GM12878 (cell line): ENCODE data around the gene IL22. TPM values are rescaled to one million over a fixed set of nuclear protein-coding genes. Genes with fewer than 3 reads are reported as not detected.

Experiments used
- ATAC-seq: fragments of 200-7000 bp; cut with Tn5 transposase; 3 replicates; pipeline ENCODE4 v1.9.1; 2020; ENCODE audit warnings: mild to moderate bottlenecking, moderate library complexity
- BruUV-seq: library from RNA; stranded (reverse); fragments of 400-500 nt; replicated peaks from 2 replicates; lab custom pipeline; 2021; lab: Mats Ljungman, UMichigan
- CTCF ChIA-PET: fragments of 300-600 bp; sonication (Branson Sonifier 250); formaldehyde crosslinking; extraction: SDS; loops from one replicate; lab custom pipeline; 2021; ENCODE audit warnings: inconsistent platforms; lab: Yijun Ruan, JAX
- POLR2A ChIA-PET: fragments of 350-600 bp; formaldehyde crosslinking; extraction: SDS; loops from one replicate; lab custom pipeline; 2021; ENCODE audit warnings: inconsistent platforms; lab: Charles Lee
- RAD21 ChIA-PET: fragments of 300-600 bp; sonication (Branson Sonifier 250); formaldehyde crosslinking; loops from one replicate; lab custom pipeline; 2023; ENCODE audit warnings: antibody characterized with exemption; ENCODE audit not compliant: unreplicated experiment; lab: Charles Lee
- SMC1A ChIA-PET: fragments of 300-600 bp; sonication (Branson Sonifier 250); formaldehyde crosslinking; loops from one replicate; lab custom pipeline; 2023; ENCODE audit not compliant: unreplicated experiment, uncharacterized antibody; lab: Charles Lee
- DNase-seq: peaks from one replicate; pipeline ENCODE4 v3.0.0-alpha.2; 2011; ENCODE audit warnings: low read depth, low spot score
- FAIRE-seq: peaks from 3 replicates; lab custom pipeline; 2011; peaks lifted over from hg19 to GRCh38; lab: Jason Lieb, UNC
- H2AFZ ChIP-seq: 2 replicates; pipeline ENCODE4 v1.6.0; 2011; ENCODE audit warnings: low read depth, low read length, control low read depth; ENCODE audit not compliant: control insufficient read depth
- H3K27ac ChIP-seq: 2 replicates; pipeline ENCODE4 v1.5.1; 2011; ENCODE audit warnings: control low read depth; ENCODE audit not compliant: control insufficient read depth, insufficient read depth
- H3K27me3 ChIP-seq, 2 experiments: replicated peaks in 1 of 2; 2 replicates each; pipeline versions ENCODE4 v1.6.0 to v1.6.1; 2011; ENCODE audit warnings: low read length in 1 of 2; ENCODE audit not compliant: control insufficient read depth in 2 of 2, insufficient read depth in 2 of 2
- H3K36me3 ChIP-seq, 2 experiments: 2 replicates each; pipeline ENCODE4 v1.5.1; 2011; ENCODE audit warnings: low read length in 1 of 2; ENCODE audit not compliant: control insufficient read depth in 2 of 2, insufficient read depth in 2 of 2
- H3K4me1 ChIP-seq: 2 replicates; pipeline ENCODE4 v1.6.1; 2011; ENCODE audit warnings: mild to moderate bottlenecking, low read length, moderate library complexity, mixed read lengths; ENCODE audit not compliant: control insufficient read depth, insufficient read depth
- H3K4me2 ChIP-seq: 2 replicates; pipeline ENCODE4 v1.6.0; 2011; ENCODE audit warnings: control low read depth; ENCODE audit not compliant: control insufficient read depth, insufficient read depth
- H3K4me3 ChIP-seq: fragments of 200-600 bp; sonication (generic); 2 replicates; pipeline ENCODE4 v1.5.1; 2016
- H3K79me2 ChIP-seq: 2 replicates; pipeline ENCODE4 v1.6.0; 2011; ENCODE audit warnings: low read length; ENCODE audit not compliant: control insufficient read depth, insufficient read depth
- H3K9ac ChIP-seq: 2 replicates; pipeline ENCODE4 v1.8.0; 2011; ENCODE audit warnings: low read length, control low read depth, mixed read lengths; ENCODE audit not compliant: control insufficient read depth, insufficient read depth
- H3K9me3 ChIP-seq: replicated peaks from 3 replicates; pipeline ENCODE4 v1.5.1; 2011; ENCODE audit warnings: mild to moderate bottlenecking, low read length; ENCODE audit not compliant: control insufficient read depth, insufficient read depth
- H4K20me1 ChIP-seq: 2 replicates; pipeline ENCODE4 v1.6.0; 2011; ENCODE audit not compliant: control insufficient read depth, insufficient read depth
- ASH2L ChIP-seq: fragments of 300-600, 200-600 bp; sonication (generic); IDR thresholded peaks from 2 replicates; pipeline ENCODE4 v1.6.1; 2017; ENCODE audit warnings: low read depth, mild to moderate bottlenecking, borderline replicate concordance
- BCL3 ChIP-seq: IDR thresholded peaks from 2 replicates; pipeline ENCODE4 v1.6.1; 2011; ENCODE audit warnings: borderline replicate concordance, low read depth, mild to moderate bottlenecking, moderate library complexity, low read length; ENCODE audit not compliant: insufficient read depth, poor library complexity, severe bottlenecking
- BHLHE40 ChIP-seq, 2 experiments: fragments of 450-650 bp in 1 of 2; IDR thresholded peaks; 2 replicates each; pipeline ENCODE4 v1.6.1; 2011 to 2017; ENCODE audit warnings: low read depth in 2 of 2, borderline replicate concordance in 1 of 2, improper control_type of control experiment in 1 of 2, low read length in 1 of 2, mild to moderate bottlenecking in 1 of 2
- E2F4 ChIP-seq: IDR thresholded peaks from 2 replicates; pipeline ENCODE4 v1.6.1; 2012; ENCODE audit warnings: low read depth, low read length, improper control_type of control experiment
- IKZF2 ChIP-seq, 2 experiments: fragments of 450-650 bp; IDR thresholded peaks; 2 replicates each; pipeline ENCODE4 v1.6.1; 2017; ENCODE audit warnings: mild to moderate bottlenecking in 2 of 2, moderate library complexity in 2 of 2
- MEF2A ChIP-seq: IDR thresholded peaks from 2 replicates; pipeline ENCODE4 v1.6.1; 2011; ENCODE audit warnings: low read depth, mild to moderate bottlenecking, low read length, moderate library complexity; ENCODE audit not compliant: insufficient read depth
- MXI1 ChIP-seq: fragments of 150-350 bp; IDR thresholded peaks from 2 replicates; pipeline ENCODE4 v1.6.1; 2011; ENCODE audit warnings: low read depth, mild to moderate bottlenecking, inconsistent platforms, low read length, improper control_type of control experiment
- NFXL1 ChIP-seq: fragments of 450-650 bp; IDR thresholded peaks from 2 replicates; pipeline ENCODE4 v1.6.1; 2017; ENCODE audit warnings: antibody characterized with exemption, mild to moderate bottlenecking, borderline replicate concordance
- NR2F1 ChIP-seq: fragments of 450-650 bp; conservative IDR thresholded peaks from 2 replicates; pipeline ENCODE4 v1.6.1; 2017; ENCODE audit warnings: mild to moderate bottlenecking
- PAX8 ChIP-seq: fragments of 450-650 bp; IDR thresholded peaks from 2 replicates; pipeline ENCODE4 v1.6.1; 2017; ENCODE audit warnings: mild to moderate bottlenecking, moderate library complexity
- PKNOX1 ChIP-seq: fragments of 450-650 bp; IDR thresholded peaks from 2 replicates; pipeline ENCODE4 v1.6.1; 2016; ENCODE audit warnings: mild to moderate bottlenecking
- SMAD5 ChIP-seq: IDR thresholded peaks from 2 replicates; pipeline ENCODE4 v1.6.1; 2016; ENCODE audit warnings: antibody characterized with exemption, low read depth
- STAT1 ChIP-seq: fragments of 450-650 bp; conservative IDR thresholded peaks from 2 replicates; pipeline ENCODE4 v1.6.1; 2014; ENCODE audit warnings: antibody characterized with exemption, mild to moderate bottlenecking
- USF1 ChIP-seq: IDR thresholded peaks from 2 replicates; pipeline ENCODE4 v1.6.1; 2011; ENCODE audit warnings: borderline replicate concordance, low read depth, mild to moderate bottlenecking, moderate library complexity, mixed read lengths, low read length; ENCODE audit not compliant: insufficient read depth; ENCODE audit errors: extremely low read length
- ZBED1 ChIP-seq: IDR thresholded peaks from 2 replicates; pipeline ENCODE4 v1.6.1; 2016; ENCODE audit warnings: borderline replicate concordance
- ZSCAN29 ChIP-seq: fragments of 450-650 bp; IDR thresholded peaks from 2 replicates; pipeline ENCODE4 v1.6.1; 2017; ENCODE audit warnings: mild to moderate bottlenecking, moderate library complexity
- WGBS: methylation state at CpG from one replicate; pipeline ENCODE4 v1.1.6; 2016; ENCODE audit warnings: low lambda C conversion rate; ENCODE audit not compliant: insufficient replicate concordance, insufficient coverage; ENCODE audit errors: missing lambda C conversion rate; 5-methylcytosine and 5-hydroxymethylcytosine counted together
- in situ Hi-C: fragments of 300-500 bp; cut with MboI; formaldehyde crosslinking; loops from 9 replicates; pipeline ENCODE4 v1.14.3; 2018; ENCODE audit warnings: mixed read lengths
- intact Hi-C: fragments of 100-400 bp; cut with micrococcal nuclease; formaldehyde crosslinking; loops from one replicate; pipeline ENCODE4 v1.14.2; 2022; ENCODE audit not compliant: unreplicated experiment
- polyA plus RNA-seq, 11 experiments: library from polyadenylated mRNA; depleted of rRNA in 4 of 11; unstranded in 6 of 11; stranded (reverse) in 5 of 11; fragments of >200 nt; fragmentation: Nextera tagmentation in 4 of 11; fragmentation: Illumina TruSeq in 1 of 11; extraction: Ambion mirVana in 4 of 11; extraction: Trizol in 1 of 11; gene quantifications; 1 replicate in 1 of 11; 2 replicates in 10 of 11; pipeline versions ENCODE4 v1.2.1 to v1.2.3, GENCODE V29; 2011 to 2016; ENCODE audit warnings: inconsistent platforms in 2 of 11, missing spikeins in 2 of 11, low read depth in 1 of 11
- total RNA-seq, 4 experiments: library from RNA; depleted of rRNA in 3 of 4; stranded (reverse); fragments of >200 nt in 3 of 4; fragmentation: Illumina TruSeq in 1 of 4; extraction: Trizol in 1 of 4; gene quantifications; 2 replicates each; pipeline versions ENCODE4 v1.2.1 to v1.2.3, GENCODE V29; 2013 to 2021
- TF ChIP-seq, protein P1 (sequence below): fragments of 450-650 bp; IDR thresholded peaks from 2 replicates; pipeline ENCODE4 v1.6.1; 2017; ENCODE audit warnings: mild to moderate bottlenecking, low read depth, inconsistent platforms; ENCODE audit not compliant: poor library complexity, severe bottlenecking

IL22 gene
- total and polyA plus RNA-seq, 10 of the 15 experiments (the other 5 are each of a cell fraction or from before 2014, with no cell fraction given), result not detected

GRCh38 chr12:68229956-68230355, 23.4 kb downstream of the IL22 start:
- Histone ChIP-seq H4K20me1 (no peaks in the 10 kb centered on the region), H3K79me2 (no peaks in the 10 kb centered on the region), H3K27me3 (no peaks in the 10 kb centered on the region), H3K9me3 (no peaks in the 10 kb centered on the region), H3K4me3 (no peak overlapping the region), H3K27ac (no peak overlapping the region), H3K36me3 (no peaks in the 10 kb centered on the region), H2AFZ (no peak overlapping the region; the same call in 1 of the 2 replicates), H3K4me2 (no peak overlapping the region), H3K4me1 (no peaks in the 10 kb centered on the region), H3K9ac (no peak overlapping the region)
- intact Hi-C loops (no loop called here), in situ Hi-C loops (loop anchor here (5.0 kb wide), 1 partner anchor 82 kb away; no protein-coding TSS in a partner anchor)
- ChIA-PET CTCF (interaction anchor here (0.7 to 3.5 kb wide), 4 partner anchors 67 to 189 kb away, joined by 3 to 31 read pairs (median 4); no protein-coding TSS in a partner anchor), RAD21 (no interaction called here), POLR2A (no interaction called here), SMC1A (interaction anchor here (0.7 to 1.2 kb wide), 2 partner anchors 86 to 88 kb away, joined by 3 to 4 read pairs; no protein-coding TSS in a partner anchor)
- WGBS, result 46% methylated on average over 2 of the region's 2 CpGs
- BruUV-seq, result no TSS peak
- FAIRE-seq, result no peak
- no peak for ATAC-seq
- TF ChIP-seq NR2F1, result no peak
- no peak for TF ChIP-seq SMAD5
- TF ChIP-seq PKNOX1, result no peak
- TF ChIP-seq USF1, result no peak
- TF ChIP-seq PAX8, result no peak
- TF ChIP-seq NFXL1, result no peak
- TF ChIP-seq BHLHE40 (IDR thresholded peaks at IDR 0.05; ENCODE audit: borderline replicate concordance in 1 of 2, low read depth in 2 of 2, low read length in 1 of 2), result no peak
- no peak for TF ChIP-seq BCL3
- TF ChIP-seq MXI1, result no peak
- TF ChIP-seq, protein P1, sequence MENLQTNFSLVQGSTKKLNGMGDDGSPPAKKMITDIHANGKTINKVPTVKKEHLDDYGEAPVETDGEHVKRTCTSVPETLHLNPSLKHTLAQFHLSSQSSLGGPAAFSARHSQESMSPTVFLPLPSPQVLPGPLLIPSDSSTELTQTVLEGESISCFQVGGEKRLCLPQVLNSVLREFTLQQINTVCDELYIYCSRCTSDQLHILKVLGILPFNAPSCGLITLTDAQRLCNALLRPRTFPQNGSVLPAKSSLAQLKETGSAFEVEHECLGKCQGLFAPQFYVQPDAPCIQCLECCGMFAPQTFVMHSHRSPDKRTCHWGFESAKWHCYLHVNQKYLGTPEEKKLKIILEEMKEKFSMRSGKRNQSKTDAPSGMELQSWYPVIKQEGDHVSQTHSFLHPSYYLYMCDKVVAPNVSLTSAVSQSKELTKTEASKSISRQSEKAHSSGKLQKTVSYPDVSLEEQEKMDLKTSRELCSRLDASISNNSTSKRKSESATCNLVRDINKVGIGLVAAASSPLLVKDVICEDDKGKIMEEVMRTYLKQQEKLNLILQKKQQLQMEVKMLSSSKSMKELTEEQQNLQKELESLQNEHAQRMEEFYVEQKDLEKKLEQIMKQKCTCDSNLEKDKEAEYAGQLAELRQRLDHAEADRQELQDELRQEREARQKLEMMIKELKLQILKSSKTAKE, result no peak
- TF ChIP-seq STAT1, result no peak
- TF ChIP-seq IKZF2 (IDR thresholded peaks at IDR 0.05), result no peak
- no peak for TF ChIP-seq ZSCAN29
- TF ChIP-seq ZBED1, result no peak
- no peak for TF ChIP-seq E2F4
- no peak for TF ChIP-seq MEF2A
- TF ChIP-seq ASH2L, result no peak
- DNase-seq, result no peak
